OCI-LY3 (cell line): ENCODE results near the gene BLTP2.

ENCODE experiments used
- CTCF ChIP-seq: fragments of 200-600, 300-600 bp; sonication (generic); IDR thresholded peaks from 2 replicates; pipeline ENCODE4 v1.5.1; 2014; ENCODE audit warnings: antibody characterized with exemption, low read length, low read depth
- EZH2phosphoT487 ChIP-seq: fragments of 200-600 bp; shearing (Covaris generic); IDR thresholded peaks from 2 replicates; pipeline ENCODE4 v1.6.1; 2018; ENCODE audit warnings: antibody characterized with exemption, mixed run types, low read depth

DNA sequence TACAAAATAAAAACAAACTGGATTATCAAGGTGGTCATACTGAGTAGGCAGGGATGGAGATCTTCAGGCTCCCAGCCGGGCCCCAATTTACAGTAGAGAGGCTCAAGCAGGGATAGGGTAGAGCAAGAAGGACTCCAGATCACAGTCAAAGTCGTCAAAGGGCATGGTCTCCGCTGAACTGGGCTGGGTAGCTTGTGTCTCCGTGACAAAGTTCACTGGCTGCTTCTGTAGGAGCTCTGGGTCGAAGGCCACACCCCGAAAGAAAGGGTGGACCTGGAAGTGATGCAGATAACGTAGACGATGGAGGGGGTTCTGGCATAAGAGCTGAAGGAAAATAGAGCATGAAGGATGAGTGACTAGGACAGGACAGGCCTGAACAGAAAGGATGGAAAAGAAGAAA, 34.6 kb downstream of the BLTP2 start:
- TF ChIP-seq CTCF (no peak), EZH2phosphoT487 (no peak)
